H1 (cell line): Measurements from ENCODE around the gene DCAF8. TPM values are rescaled to one million over a fixed set of nuclear protein-coding genes. Genes with fewer than 3 reads are reported as not detected.

Experiments used
- CTCF ChIA-PET: fragments of 300-600 bp; sonication (Branson Sonifier 250); formaldehyde crosslinking; loops from one replicate; lab custom pipeline; 2021; ENCODE audit not compliant: partially characterized antibody; lab: Charles Lee
- POLR2A ChIA-PET: fragments of 300-600 bp; sonication (Branson Sonifier 250); formaldehyde crosslinking; loops from one replicate; lab custom pipeline; 2021; ENCODE audit warnings: inconsistent platforms; ENCODE audit not compliant: partially characterized antibody; lab: Charles Lee
- DNase-seq, 2 experiments: peaks; one replicate each; pipeline versions ENCODE4 v3.0.0 to v3.0.0-alpha.2; 2010 to 2022; ENCODE audit warnings: low spot score in 2 of 2, low read depth in 1 of 2, mixed read lengths in 1 of 2
- FAIRE-seq: peaks from 2 replicates; lab custom pipeline; 2011; peaks lifted over from hg19 to GRCh38; lab: Jason Lieb, UNC
- H2AFZ ChIP-seq: 2 replicates; pipeline ENCODE4 v1.8.1; 2012; ENCODE audit warnings: low read length, inconsistent platforms
- H2AK5ac ChIP-seq: 2 replicates; pipeline ENCODE4 v1.6.1; 2013; ENCODE audit warnings: low read depth, low read length
- H2BK120ac ChIP-seq: replicated peaks from 2 replicates; pipeline ENCODE3; 2013; ENCODE audit warnings: low read depth, low read length, inconsistent platforms
- H2BK12ac ChIP-seq: 2 replicates; pipeline ENCODE4 v1.6.1; 2013; ENCODE audit warnings: low read depth, low read length
- H2BK15ac ChIP-seq: 2 replicates; pipeline ENCODE4 v1.6.1; 2013; ENCODE audit warnings: low read length
- H2BK20ac ChIP-seq: 2 replicates; pipeline ENCODE4 v1.6.1; 2013; ENCODE audit warnings: low read length
- H2BK5ac ChIP-seq: 2 replicates; pipeline ENCODE4 v1.6.1; 2013; ENCODE audit warnings: low read depth, low read length
- H3K14ac ChIP-seq: 2 replicates; pipeline ENCODE4 v1.6.1; 2013; ENCODE audit warnings: inconsistent platforms; ENCODE audit not compliant: insufficient read length
- H3K18ac ChIP-seq: 2 replicates; pipeline ENCODE4 v1.6.1; 2013; ENCODE audit warnings: low read length; ENCODE audit errors: extremely low read depth
- H3K23ac ChIP-seq: 2 replicates; pipeline ENCODE4 v1.6.1; 2013; ENCODE audit warnings: inconsistent platforms; ENCODE audit not compliant: insufficient read length
- H3K23me2 ChIP-seq: 2 replicates; pipeline ENCODE4 v1.6.1; 2013; ENCODE audit warnings: low read depth, low read length
- H3K27ac ChIP-seq: 2 replicates; pipeline ENCODE4 v1.6.1; 2011; ENCODE audit warnings: low read depth, low read length, inconsistent platforms
- H3K27me3 ChIP-seq, 4 experiments: replicated peaks in 1 of 4; 1 replicate in 1 of 4; 2 replicates in 3 of 4; pipeline versions ENCODE4 v1.6.1 to v1.8.1; 2011 to 2013; ENCODE audit warnings: low read length in 3 of 4, mild to moderate bottlenecking in 3 of 4, inconsistent platforms in 2 of 4, mixed read lengths in 2 of 4, moderate library complexity in 1 of 4; ENCODE audit not compliant: control insufficient read depth in 3 of 4, insufficient read depth in 3 of 4; ENCODE audit errors: extremely low read depth in 1 of 4
- H3K36me3 ChIP-seq, 4 experiments: 2 replicates each; pipeline versions ENCODE4 v1.6.1 to v1.8.1; 2011 to 2013; ENCODE audit warnings: mild to moderate bottlenecking in 4 of 4, low read length in 3 of 4, moderate library complexity in 2 of 4, control low read depth in 1 of 4, inconsistent platforms in 1 of 4; ENCODE audit not compliant: insufficient read depth in 4 of 4, control insufficient read depth in 2 of 4
- H3K4ac ChIP-seq: replicated peaks from 2 replicates; pipeline ENCODE3; 2013; ENCODE audit warnings: low read length, low read depth, mixed read lengths, inconsistent platforms; ENCODE audit not compliant: insufficient read length
- H3K4me1 ChIP-seq, 4 experiments: replicated peaks in 1 of 4; 1 replicate in 1 of 4; 2 replicates in 3 of 4; pipeline versions ENCODE4 v1.6.1 to v1.8.1; 2011 to 2013; ENCODE audit warnings: low read length in 3 of 4, inconsistent platforms in 2 of 4, mixed read lengths in 1 of 4; ENCODE audit not compliant: insufficient read depth in 4 of 4, control insufficient read depth in 3 of 4
- H3K4me2 ChIP-seq, 2 experiments: 2 replicates each; pipeline versions ENCODE4 v1.6.1 to v1.8.1; 2011 to 2013; ENCODE audit warnings: low read depth in 2 of 2, low read length in 2 of 2, control low read depth in 1 of 2, inconsistent platforms in 1 of 2, mild to moderate bottlenecking in 1 of 2; ENCODE audit not compliant: insufficient read depth in 1 of 2
- H3K4me3 ChIP-seq, 4 experiments: fragments of 200-600, 300-600 bp in 1 of 4; sonication (generic), shearing (Covaris generic), sonication (Bioruptor Twin) in 1 of 4; 2 replicates each; pipeline versions ENCODE4 v1.5.1 to v1.8.1; 2011 to 2016; ENCODE audit warnings: low read length in 4 of 4, low read depth in 3 of 4, control low read depth in 2 of 4, inconsistent platforms in 2 of 4, mild to moderate bottlenecking in 2 of 4, mixed read lengths in 1 of 4, moderate library complexity in 1 of 4; ENCODE audit not compliant: insufficient read depth in 2 of 4; ENCODE audit errors: extremely low read depth in 1 of 4
- H3K56ac ChIP-seq: replicated peaks from 2 replicates; pipeline ENCODE3; 2013; ENCODE audit warnings: low read depth, mild to moderate bottlenecking, mixed read lengths, low read length, inconsistent platforms; ENCODE audit not compliant: insufficient read length
- H3K79me1 ChIP-seq: 2 replicates; pipeline ENCODE4 v1.6.1; 2013; ENCODE audit warnings: low read depth, low read length, control low read depth
- H3K79me2 ChIP-seq, 2 experiments: 2 replicates each; pipeline versions ENCODE4 v1.6.1 to v1.8.1; 2012 to 2013; ENCODE audit warnings: low read length in 2 of 2, mild to moderate bottlenecking in 2 of 2, inconsistent platforms in 1 of 2; ENCODE audit not compliant: insufficient read depth in 2 of 2, control insufficient read depth in 1 of 2
- H3K9ac ChIP-seq, 4 experiments: replicated peaks in 1 of 4; 1 replicate in 1 of 4; 2 replicates in 3 of 4; pipeline versions ENCODE4 v1.6.1 to v1.8.1; 2011 to 2013; ENCODE audit warnings: low read depth in 3 of 4, low read length in 3 of 4, control low read depth in 2 of 4, mild to moderate bottlenecking in 2 of 4, moderate library complexity in 2 of 4, inconsistent platforms in 1 of 4; ENCODE audit errors: extremely low read depth in 1 of 4
- H3K9me3 ChIP-seq, 2 experiments: 2 replicates each; pipeline versions ENCODE4 v1.6.1 to v1.8.1; 2012 to 2013; ENCODE audit warnings: mild to moderate bottlenecking in 2 of 2, moderate library complexity in 2 of 2, control low read depth in 1 of 2, inconsistent platforms in 1 of 2, low read depth in 1 of 2, low read length in 1 of 2, mixed read lengths in 1 of 2; ENCODE audit not compliant: insufficient read depth in 2 of 2
- H4K20me1 ChIP-seq, 2 experiments: replicated peaks in 1 of 2; 2 replicates each; pipeline versions ENCODE3 to v1.8.1; 2011 to 2013; ENCODE audit warnings: inconsistent platforms in 2 of 2, low read length in 2 of 2, mild to moderate bottlenecking in 1 of 2; ENCODE audit not compliant: insufficient read depth in 2 of 2, control insufficient read depth in 1 of 2
- H4K5ac ChIP-seq: 2 replicates; pipeline ENCODE4 v1.6.1; 2013; ENCODE audit warnings: low read length, low read depth, mixed read lengths, inconsistent platforms; ENCODE audit not compliant: insufficient read length
- H4K8ac ChIP-seq: 2 replicates; pipeline ENCODE4 v1.8.0; 2013; ENCODE audit warnings: mild to moderate bottlenecking, moderate library complexity, low read length, inconsistent platforms; ENCODE audit not compliant: insufficient read depth; ENCODE audit errors: extremely low read depth
- H4K91ac ChIP-seq: replicated peaks from 2 replicates; pipeline ENCODE3; 2013; ENCODE audit warnings: low read length, mixed read lengths, inconsistent platforms; ENCODE audit not compliant: insufficient read length
- ASH2L ChIP-seq: fragments of 200-600, 300-600 bp; sonication (generic); IDR thresholded peaks from one replicate; pipeline ENCODE4 v1.7.1; 2017; ENCODE audit warnings: low read length
- JUND ChIP-seq: IDR thresholded peaks from 2 replicates; pipeline ENCODE4 v1.6.1; 2011; ENCODE audit warnings: mild to moderate bottlenecking, improper control_type of control experiment, low read length
- POU5F1 ChIP-seq: IDR thresholded peaks from 2 replicates; pipeline ENCODE4 v1.6.1; 2011; ENCODE audit warnings: low read depth, mild to moderate bottlenecking, low read length, moderate library complexity
- SP4 ChIP-seq: IDR thresholded peaks from 2 replicates; pipeline ENCODE4 v1.6.1; 2012; ENCODE audit warnings: low read length, inconsistent platforms
- TAF7 ChIP-seq: optimal IDR thresholded peaks from 2 replicates; pipeline ENCODE3; 2011; ENCODE audit warnings: low read depth, mild to moderate bottlenecking, inconsistent platforms, low read length, moderate library complexity, borderline replicate concordance
- TBP ChIP-seq: IDR thresholded peaks from 2 replicates; pipeline ENCODE4 v1.6.1; 2011; ENCODE audit warnings: low read depth, low read length, improper control_type of control experiment
- TCF12 ChIP-seq: IDR thresholded peaks from 2 replicates; pipeline ENCODE4 v1.6.1; 2011; ENCODE audit warnings: low read depth, mild to moderate bottlenecking, low read length
- WGBS, 2 experiments: shearing (Covaris generic) in 1 of 2; methylation state at CpG; one replicate each; pipeline versions ENCODE4 v1.1.6 to v1.1.7; 2013 to 2015; ENCODE audit warnings: low lambda C conversion rate in 2 of 2, mixed read lengths in 2 of 2, inconsistent platforms in 1 of 2, low coverage in 1 of 2, missing lambda C conversion rate in 1 of 2; ENCODE audit not compliant: insufficient replicate concordance in 2 of 2, insufficient coverage in 1 of 2, insufficient read length in 1 of 2; ENCODE audit errors: extremely low coverage in 1 of 2, missing lambda C conversion rate in 1 of 2; 5-methylcytosine and 5-hydroxymethylcytosine counted together
- polyA plus RNA-seq, 7 experiments: library from polyadenylated mRNA; depleted of rRNA in 3 of 7; stranded (reverse) in 5 of 7; unstranded in 2 of 7; fragments of >200 nt in 5 of 7; fragments of 200-250 nt in 2 of 7; gene quantifications; 1 replicate in 5 of 7; 2 replicates in 1 of 7; 4 replicates in 1 of 7; pipeline versions ENCODE4 v1.2.1 to v1.2.3, GENCODE V29; 2011 to 2013; ENCODE audit warnings: missing spikeins in 2 of 7, mixed read lengths in 2 of 7
- total RNA-seq: library from RNA; stranded (reverse); fragmentation: NEBNext Ultra II Directional; extraction: Animal tissue kit (Norgen Biotek cat#: 25700); gene quantifications from 2 replicates; pipeline ENCODE4 v1.2.1, GENCODE V29; 2021

DCAF8 gene
- total and polyA plus RNA-seq, 2 of the 8 experiments (the other 6 are each of a cell fraction or from before 2014, with no cell fraction given): 68.2 to 110 TPM

- no peak overlapping the region for H3K18ac ChIP-seq
- FAIRE-seq (no peak), DNase-seq (no peak)
- CTCF ChIA-PET: interaction anchor here (0.8 to 2.7 kb wide), 7 partner anchors 10 to 173 kb away, joined by 3 to 11 read pairs (median 4); partner anchors contain the start of gene PEX19
- H3K4ac ChIP-seq: no peak overlapping the region
- no peak overlapping the region for H2BK12ac ChIP-seq
- no peak overlapping the region for H3K27ac ChIP-seq
- no peak overlapping the region for H2BK5ac ChIP-seq
- 91% methylated on average over 7 of the region's 7 CpGs; no CpG with 5 or more reads in 1 of the 2 experiments for WGBS, 2 experiments
- H4K20me1 ChIP-seq: no peaks in the 10 kb centered on the region
- no peak overlapping the region for H2AK5ac ChIP-seq
- no peak overlapping the region for H2BK20ac ChIP-seq
- H4K5ac ChIP-seq: no peak overlapping the region
- no peak overlapping the region for H3K14ac ChIP-seq
- no peaks in the 10 kb centered on the region for H3K27me3 ChIP-seq
- no peak overlapping the region for H2BK15ac ChIP-seq
- peaks cover 5 to 76% of the 10 kb centered on the region in 2 experiments; a peak in 3 of 4 replicates for H3K79me2 ChIP-seq
- peaks cover 0 to 4% (median 0%) of the 10 kb centered on the region in 4 experiments; a peak in 2 of 8 replicates for H3K36me3 ChIP-seq
- no peaks in the 10 kb centered on the region; the same call in 1 of the 2 replicates for H3K79me1 ChIP-seq
- H2BK120ac ChIP-seq: no peak overlapping the region
- POLR2A ChIA-PET: interaction anchor here (1.2 to 1.7 kb wide), 3 partner anchors 13 to 89 kb away, joined by 5 to 8 read pairs (median 5); no protein-coding TSS in a partner anchor
- no peak overlapping the region for H3K56ac ChIP-seq
- no peaks in the 10 kb centered on the region for H3K9me3 ChIP-seq
- peaks cover 2 to 13% (median 5%) of the 10 kb centered on the region in 4 experiments; a peak in 6 of 7 replicates for H3K4me1 ChIP-seq
- H3K9ac ChIP-seq: no peak overlapping the region
- H4K8ac ChIP-seq: no peak overlapping the region
- 0 out of 2 replicates have a peak, but pooled peaks cover 2% of the 10 kb centered on the region for H3K23me2 ChIP-seq
- no peak overlapping the region for H3K23ac ChIP-seq
- no peak for TF ChIP-seq ASH2L
- TF ChIP-seq POU5F1: no peak
- no peak for TF ChIP-seq JUND
- TF ChIP-seq TCF12: no peak
- no peak for TF ChIP-seq TBP
- TF ChIP-seq TAF7: no peak
- no peak for TF ChIP-seq SP4
- H3K4me3 ChIP-seq: no peak overlapping the region
- H4K91ac ChIP-seq: no peak overlapping the region
- peak overlapping the region in 1 of 2 experiments; percentile 49; a peak in 1 of 4 replicates for H3K4me2 ChIP-seq
- H2AFZ ChIP-seq: no peak overlapping the region
These were observed 4.1 kb downstream of the DCAF8 start for GRCh38 chr1:160258177-160258798.
